OCI-LY7 (cell line): ENCODE results near the gene KIF1B.

Experiments
- EZH2phosphoT487 ChIP-seq: fragments of 200-600 bp; sonication (generic); IDR thresholded peaks from 2 replicates; pipeline ENCODE4 v1.6.1; 2018; ENCODE audit warnings: low read depth, borderline replicate concordance, mild to moderate bottlenecking, mixed run types, antibody characterized with exemption, low read length, moderate library complexity, mixed read lengths
- TF ChIP-seq, protein P1 (sequence below): fragments of 200-600 bp; sonication (generic); conservative IDR thresholded peaks from 2 replicates; pipeline ENCODE4 v1.5.1; 2014; ENCODE audit warnings: mild to moderate bottlenecking, antibody characterized with exemption, low read length, moderate library complexity, mixed read lengths

DNA sequence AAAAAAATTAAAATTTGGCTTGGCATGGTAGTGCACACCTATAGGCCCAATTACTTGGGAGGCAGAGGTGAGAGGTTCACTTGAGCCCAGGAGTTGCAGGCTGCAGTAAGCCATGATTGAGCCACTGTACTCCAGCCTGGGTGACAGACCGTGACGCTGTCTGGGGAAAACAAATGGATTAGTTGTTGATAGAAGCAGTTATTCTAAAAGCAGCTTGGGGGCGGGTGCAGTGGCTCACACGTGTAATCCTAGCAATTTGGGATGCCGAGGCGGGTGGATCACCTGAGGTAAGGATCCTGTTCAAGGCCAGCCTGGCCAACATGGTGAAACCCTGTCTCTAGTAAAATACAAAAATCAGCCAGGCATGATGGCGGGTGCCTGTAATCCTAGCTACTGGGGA, 40.3 kb downstream of the KIF1B start:
- TF ChIP-seq, protein P1, sequence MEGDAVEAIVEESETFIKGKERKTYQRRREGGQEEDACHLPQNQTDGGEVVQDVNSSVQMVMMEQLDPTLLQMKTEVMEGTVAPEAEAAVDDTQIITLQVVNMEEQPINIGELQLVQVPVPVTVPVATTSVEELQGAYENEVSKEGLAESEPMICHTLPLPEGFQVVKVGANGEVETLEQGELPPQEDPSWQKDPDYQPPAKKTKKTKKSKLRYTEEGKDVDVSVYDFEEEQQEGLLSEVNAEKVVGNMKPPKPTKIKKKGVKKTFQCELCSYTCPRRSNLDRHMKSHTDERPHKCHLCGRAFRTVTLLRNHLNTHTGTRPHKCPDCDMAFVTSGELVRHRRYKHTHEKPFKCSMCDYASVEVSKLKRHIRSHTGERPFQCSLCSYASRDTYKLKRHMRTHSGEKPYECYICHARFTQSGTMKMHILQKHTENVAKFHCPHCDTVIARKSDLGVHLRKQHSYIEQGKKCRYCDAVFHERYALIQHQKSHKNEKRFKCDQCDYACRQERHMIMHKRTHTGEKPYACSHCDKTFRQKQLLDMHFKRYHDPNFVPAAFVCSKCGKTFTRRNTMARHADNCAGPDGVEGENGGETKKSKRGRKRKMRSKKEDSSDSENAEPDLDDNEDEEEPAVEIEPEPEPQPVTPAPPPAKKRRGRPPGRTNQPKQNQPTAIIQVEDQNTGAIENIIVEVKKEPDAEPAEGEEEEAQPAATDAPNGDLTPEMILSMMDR = no peak
- TF ChIP-seq EZH2phosphoT487 = no peak
